Measurements from ENCODE around the gene SUFU. TPM values are rescaled to one million over a fixed set of nuclear protein-coding genes. Genes with fewer than 3 reads are reported as not detected.

The SUFU gene
- total and polyA plus RNA-seq, 2 of the 13 experiments (the other 11 are each of a cell fraction or from before 2014, with no cell fraction given): 2.9 to 5.5 TPM

GRCh38 chr10:102461187-102462054 lies 42.4 kb upstream of the SUFU start (continued):
- TF ChIP-seq KAT7 (CRISPR knock-in tag; IDR thresholded peaks at IDR 0.05; ENCODE audit: borderline replicate concordance): no peak; the same call in 1 of the 2 replicates
- no peak for TF ChIP-seq TMF1 (CRISPR knock-in tag; IDR thresholded peaks at IDR 0.05; ENCODE audit: low read depth)
- TF ChIP-seq JUND (CRISPR knock-in tag; IDR thresholded peaks at IDR 0.05): no peak
- no peak for TF ChIP-seq HHEX (CRISPR knock-in tag; IDR thresholded peaks at IDR 0.05)
- TF ChIP-seq MXI1 (IDR thresholded peaks at IDR 0.05; ENCODE audit: borderline replicate concordance, low read depth, low read length): peak; percentile 70; the same call in 1 of the 3 replicates
- no peak for TF ChIP-seq SNAPC4 (CRISPR knock-in tag; IDR thresholded peaks at IDR 0.05)
- TF ChIP-seq SOX5 (CRISPR knock-in tag; IDR thresholded peaks at IDR 0.05; ENCODE audit: borderline replicate concordance): no peak; the same call in 1 of the 2 replicates
- 0 out of 2 replicates have a peak, but pooled peaks have one; percentile 32 for TF ChIP-seq ZBTB38 (CRISPR knock-in tag; IDR thresholded peaks at IDR 0.05)
- TF ChIP-seq FOXC1 (CRISPR knock-in tag; IDR thresholded peaks at IDR 0.05; ENCODE audit: borderline replicate concordance): no peak
- peak in 1 of 2 experiments; percentile 63; a peak in 2 of 4 replicates for TF ChIP-seq HMGXB4 (CRISPR knock-in tag; IDR thresholded peaks at IDR 0.05; ENCODE audit: borderline replicate concordance in 1 of 2, low read depth in 1 of 2)
- TF ChIP-seq RORA (CRISPR knock-in tag; IDR thresholded peaks at IDR 0.05): no peak
- no peak for TF ChIP-seq ZNF432 (CRISPR knock-in tag; IDR thresholded peaks at IDR 0.05; ENCODE audit: borderline replicate concordance)
- no peak for TF ChIP-seq RELA (CRISPR knock-in tag; IDR thresholded peaks at IDR 0.05)
- peak; percentile 85 for TF ChIP-seq ZNF501 (CRISPR knock-in tag; IDR thresholded peaks at IDR 0.05)
- TF ChIP-seq PCBP2 (optimal IDR thresholded peaks at IDR 0.05; ENCODE audit: low read depth, low read length, poor library complexity, severe bottlenecking): no peak
- TF ChIP-seq MED13 (CRISPR knock-in tag; IDR thresholded peaks at IDR 0.05): no peak
- no peak for TF ChIP-seq NCOA1 (CRISPR knock-in tag; IDR thresholded peaks at IDR 0.05)
- no peak; the same call in 1 of the 2 replicates for TF ChIP-seq KMT2B (CRISPR knock-in tag; IDR thresholded peaks at IDR 0.05)
- TF ChIP-seq ZNF775 (CRISPR knock-in tag; IDR thresholded peaks at IDR 0.05; ENCODE audit: borderline replicate concordance): no peak
- TF ChIP-seq ZNF441 (CRISPR knock-in tag; IDR thresholded peaks at IDR 0.05; ENCODE audit: borderline replicate concordance): no peak
- peak; percentile 68 for TF ChIP-seq GATAD1 (CRISPR knock-in tag; IDR thresholded peaks at IDR 0.05)
- TF ChIP-seq NFYB (CRISPR knock-in tag; IDR thresholded peaks at IDR 0.05): peak; percentile 88
- no peak for TF ChIP-seq ZNF816 (CRISPR knock-in tag; IDR thresholded peaks at IDR 0.05; ENCODE audit: borderline replicate concordance)
- TF ChIP-seq TRIM24 (CRISPR knock-in tag; IDR thresholded peaks at IDR 0.05): no peak
- no peak for TF ChIP-seq RBM22 (optimal IDR thresholded peaks at IDR 0.05; ENCODE audit: low read length)

All from HepG2 (cell line).